ENCODE data around the gene SEMA6A. TPM values are rescaled to one million over a fixed set of nuclear protein-coding genes. Genes with fewer than 3 reads are reported as not detected.

SEMA6A gene
- total and polyA plus RNA-seq, 10 of the 15 experiments (the other 5 are each of a cell fraction or from before 2014, with no cell fraction given), result 0.16 to 10.2 (median 1.1) TPM

DNA sequence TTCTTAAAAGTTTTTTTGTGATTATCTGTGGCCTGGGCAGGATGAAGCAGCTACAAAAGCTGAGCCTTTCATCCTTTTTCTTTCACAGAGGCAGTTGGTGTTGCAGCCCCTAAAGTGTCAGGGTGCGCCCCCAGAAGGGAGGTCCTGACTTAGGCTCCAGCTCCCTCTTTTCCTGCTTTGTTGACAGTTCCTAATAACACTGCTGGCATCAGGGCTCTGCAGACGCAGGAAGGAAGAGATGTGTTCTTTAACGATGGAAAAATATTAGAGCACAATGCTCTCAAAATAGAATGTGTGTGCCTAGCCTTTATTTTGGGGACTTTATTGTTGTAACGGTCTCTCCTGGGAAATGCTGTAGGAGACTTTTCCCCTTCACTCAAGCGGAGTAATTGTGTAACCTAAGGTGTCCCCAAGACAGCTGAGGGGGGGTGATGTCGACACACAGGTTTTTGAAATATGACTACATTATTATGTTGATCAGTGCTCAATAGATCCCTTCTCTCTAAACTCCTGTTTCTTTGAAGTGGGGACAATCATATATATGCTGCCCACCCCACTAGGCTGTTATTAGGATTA is 135.6 kb downstream of the SEMA6A start:
- no peak overlapping the region for H3K27ac ChIP-seq (ENCODE audit: control insufficient read depth, insufficient read depth)
- no TSS peak for BruUV-seq (replicated peaks)
- intact Hi-C loops (cut with micrococcal nuclease; ENCODE audit: unreplicated experiment) (no loop called here), in situ Hi-C loops (cut with MboI) (no loop called here)
- H4K20me1 ChIP-seq (ENCODE audit: control insufficient read depth, insufficient read depth), result no peaks in the 10 kb centered on the region
- ChIA-PET SMC1A (ENCODE audit: uncharacterized antibody, unreplicated experiment) (interaction anchor here (0.7 to 1.5 kb wide), 3 partner anchors 9 to 297 kb away, joined by 3 to 4 read pairs (median 3); no protein-coding TSS in a partner anchor), POLR2A (no interaction called here), RAD21 (ENCODE audit: unreplicated experiment) (interaction anchor here (0.9 to 1.1 kb wide), 2 partner anchors 80 to 165 kb away, joined by 3 read pairs; no protein-coding TSS in a partner anchor), CTCF (interaction anchor here (0.8 to 0.9 kb wide), 2 partner anchors 98 to 114 kb away, joined by 3 to 4 read pairs; no protein-coding TSS in a partner anchor)
- DNase-seq (ENCODE audit: low read depth, low spot score), result no peak
- TF ChIP-seq IKZF2 (IDR thresholded peaks at IDR 0.05) (no peak), SIX5 (IDR thresholded peaks at IDR 0.05; ENCODE audit: low read depth, low read length, severe bottlenecking) (no peak), TBL1XR1 (IDR thresholded peaks at IDR 0.05; ENCODE audit: low read depth, low read length) (no peak), NR2C1 (IDR thresholded peaks at IDR 0.05) (no peak), BRCA1 (IDR thresholded peaks at IDR 0.05; ENCODE audit: low read depth, low read length) (no peak), GABPA (IDR thresholded peaks at IDR 0.05; ENCODE audit: low read depth) (no peak), SMARCA5 (IDR thresholded peaks at IDR 0.05) (no peak)
- TF ChIP-seq, protein P1, sequence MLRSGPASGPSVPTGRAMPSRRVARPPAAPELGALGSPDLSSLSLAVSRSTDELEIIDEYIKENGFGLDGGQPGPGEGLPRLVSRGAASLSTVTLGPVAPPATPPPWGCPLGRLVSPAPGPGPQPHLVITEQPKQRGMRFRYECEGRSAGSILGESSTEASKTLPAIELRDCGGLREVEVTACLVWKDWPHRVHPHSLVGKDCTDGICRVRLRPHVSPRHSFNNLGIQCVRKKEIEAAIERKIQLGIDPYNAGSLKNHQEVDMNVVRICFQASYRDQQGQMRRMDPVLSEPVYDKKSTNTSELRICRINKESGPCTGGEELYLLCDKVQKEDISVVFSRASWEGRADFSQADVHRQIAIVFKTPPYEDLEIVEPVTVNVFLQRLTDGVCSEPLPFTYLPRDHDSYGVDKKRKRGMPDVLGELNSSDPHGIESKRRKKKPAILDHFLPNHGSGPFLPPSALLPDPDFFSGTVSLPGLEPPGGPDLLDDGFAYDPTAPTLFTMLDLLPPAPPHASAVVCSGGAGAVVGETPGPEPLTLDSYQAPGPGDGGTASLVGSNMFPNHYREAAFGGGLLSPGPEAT (IDR thresholded peaks at IDR 0.05; ENCODE audit: low read depth), result no peak
- TF ChIP-seq, protein P2, sequence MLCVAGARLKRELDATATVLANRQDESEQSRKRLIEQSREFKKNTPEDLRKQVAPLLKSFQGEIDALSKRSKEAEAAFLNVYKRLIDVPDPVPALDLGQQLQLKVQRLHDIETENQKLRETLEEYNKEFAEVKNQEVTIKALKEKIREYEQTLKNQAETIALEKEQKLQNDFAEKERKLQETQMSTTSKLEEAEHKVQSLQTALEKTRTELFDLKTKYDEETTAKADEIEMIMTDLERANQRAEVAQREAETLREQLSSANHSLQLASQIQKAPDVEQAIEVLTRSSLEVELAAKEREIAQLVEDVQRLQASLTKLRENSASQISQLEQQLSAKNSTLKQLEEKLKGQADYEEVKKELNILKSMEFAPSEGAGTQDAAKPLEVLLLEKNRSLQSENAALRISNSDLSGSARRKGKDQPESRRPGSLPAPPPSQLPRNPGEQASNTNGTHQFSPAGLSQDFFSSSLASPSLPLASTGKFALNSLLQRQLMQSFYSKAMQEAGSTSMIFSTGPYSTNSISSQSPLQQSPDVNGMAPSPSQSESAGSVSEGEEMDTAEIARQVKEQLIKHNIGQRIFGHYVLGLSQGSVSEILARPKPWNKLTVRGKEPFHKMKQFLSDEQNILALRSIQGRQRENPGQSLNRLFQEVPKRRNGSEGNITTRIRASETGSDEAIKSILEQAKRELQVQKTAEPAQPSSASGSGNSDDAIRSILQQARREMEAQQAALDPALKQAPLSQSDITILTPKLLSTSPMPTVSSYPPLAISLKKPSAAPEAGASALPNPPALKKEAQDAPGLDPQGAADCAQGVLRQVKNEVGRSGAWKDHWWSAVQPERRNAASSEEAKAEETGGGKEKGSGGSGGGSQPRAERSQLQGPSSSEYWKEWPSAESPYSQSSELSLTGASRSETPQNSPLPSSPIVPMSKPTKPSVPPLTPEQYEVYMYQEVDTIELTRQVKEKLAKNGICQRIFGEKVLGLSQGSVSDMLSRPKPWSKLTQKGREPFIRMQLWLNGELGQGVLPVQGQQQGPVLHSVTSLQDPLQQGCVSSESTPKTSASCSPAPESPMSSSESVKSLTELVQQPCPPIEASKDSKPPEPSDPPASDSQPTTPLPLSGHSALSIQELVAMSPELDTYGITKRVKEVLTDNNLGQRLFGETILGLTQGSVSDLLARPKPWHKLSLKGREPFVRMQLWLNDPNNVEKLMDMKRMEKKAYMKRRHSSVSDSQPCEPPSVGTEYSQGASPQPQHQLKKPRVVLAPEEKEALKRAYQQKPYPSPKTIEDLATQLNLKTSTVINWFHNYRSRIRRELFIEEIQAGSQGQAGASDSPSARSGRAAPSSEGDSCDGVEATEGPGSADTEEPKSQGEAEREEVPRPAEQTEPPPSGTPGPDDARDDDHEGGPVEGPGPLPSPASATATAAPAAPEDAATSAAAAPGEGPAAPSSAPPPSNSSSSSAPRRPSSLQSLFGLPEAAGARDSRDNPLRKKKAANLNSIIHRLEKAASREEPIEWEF (IDR thresholded peaks at IDR 0.05; ENCODE audit: insufficient replicate concordance, low read depth, low read length), result no peak
- H3K4me1 ChIP-seq (ENCODE audit: control insufficient read depth, insufficient read depth, low read length), result peaks cover 4% of the 10 kb centered on the region; the same call in 1 of the 2 replicates
- 37% methylated on average over 6 of the region's 6 CpGs for WGBS (ENCODE audit: insufficient coverage, insufficient replicate concordance, low lambda C conversion rate, missing lambda C conversion rate)
- H3K4me2 ChIP-seq (ENCODE audit: control insufficient read depth, insufficient read depth), result no peak overlapping the region
- FAIRE-seq, result no peak
- no peaks in the 10 kb centered on the region for H3K9me3 ChIP-seq (replicated peaks; ENCODE audit: control insufficient read depth, insufficient read depth, low read length)
- H2AFZ ChIP-seq (ENCODE audit: control insufficient read depth, low read depth, low read length), result no peak overlapping the region
- no peak overlapping the region for H3K9ac ChIP-seq (ENCODE audit: control insufficient read depth, insufficient read depth, low read length)
- ATAC-seq, result no peak
- no peaks in the 10 kb centered on the region for H3K36me3 ChIP-seq (ENCODE audit: control insufficient read depth in 2 of 2, insufficient read depth in 2 of 2, low read length in 1 of 2)
- H3K79me2 ChIP-seq (ENCODE audit: control insufficient read depth, insufficient read depth, low read length), result no peaks in the 10 kb centered on the region
- H3K4me3 ChIP-seq, result no peak overlapping the region
- no peaks in the 10 kb centered on the region for H3K27me3 ChIP-seq (replicated peaks in 1 of 2; ENCODE audit: control insufficient read depth in 2 of 2, insufficient read depth in 2 of 2, low read length in 1 of 2)
